NCI-H146 treated with DMSO at 0.1 percent for 48 hours (cell line): ENCODE measurements around the gene POLN.
"Not testable (repeated sequence)": the region's sequence is repeated elsewhere in the genome, so short reads cannot be mapped to it uniquely, and the experiment has no call there.

ENCODE experiments used
- DNase-seq: peaks from one replicate; lab custom pipeline; 2025; ENCODE audit not compliant: unreplicated experiment; lab: John Stamatoyannopoulos, UW

POLN gene

GRCh38 chr4:2275546-2276251, 33.8 kb upstream of the POLN start:
- DNase-seq: no peak

GRCh38 chr4:2275044-2275397, 33.1 kb upstream of the POLN start:
- not testable (repeated sequence) for DNase-seq

GRCh38 chr4:2274320-2275043, 32.6 kb upstream of the POLN start:
- DNase-seq: no peak

- DNase-seq: no peak
Measured at GRCh38 chr4:2273657-2274319, 31.9 kb upstream of the POLN start.

- no peak for DNase-seq
Measured at GRCh38 chr4:2273221-2273620, 31.3 kb upstream of the POLN start.

GRCh38 chr4:2272828-2273120, 30.9 kb upstream of the POLN start:
- DNase-seq: no peak

GRCh38 chr4:2272026-2272827, 30.3 kb upstream of the POLN start:
- DNase-seq: no peak

GRCh38 chr4:2271279-2272025, 29.5 kb upstream of the POLN start:
- no peak for DNase-seq

GRCh38 chr4:2270341-2271165, 28.6 kb upstream of the POLN start:
- DNase-seq: no peak

GRCh38 chr4:2269618-2270163, 27.8 kb upstream of the POLN start:
- DNase-seq: no peak

GRCh38 chr4:2269206-2269531, 27.2 kb upstream of the POLN start:
- no peak for DNase-seq

- no peak for DNase-seq
Measured at GRCh38 chr4:2268357-2269205, 26.7 kb upstream of the POLN start.

GRCh38 chr4:2267841-2268240, 25.9 kb upstream of the POLN start:
- DNase-seq: no peak

- no peak for DNase-seq
Measured at GRCh38 chr4:2267320-2267811, 25.4 kb upstream of the POLN start.

- no peak for DNase-seq
Measured at GRCh38 chr4:2266821-2267220, 24.9 kb upstream of the POLN start.

- no peak for DNase-seq
Measured at GRCh38 chr4:2266181-2266580, 24.3 kb upstream of the POLN start.

GRCh38 chr4:2265113-2266110, 23.5 kb upstream of the POLN start:
- no peak for DNase-seq
